ENCODE results near the gene DNAJC9. TPM values are rescaled to one million over a fixed set of nuclear protein-coding genes. Genes with fewer than 3 reads are reported as not detected.

The DNAJC9 gene
- total RNA-seq, 1 experiment from 2014 or later = 45.6 TPM

DNA sequence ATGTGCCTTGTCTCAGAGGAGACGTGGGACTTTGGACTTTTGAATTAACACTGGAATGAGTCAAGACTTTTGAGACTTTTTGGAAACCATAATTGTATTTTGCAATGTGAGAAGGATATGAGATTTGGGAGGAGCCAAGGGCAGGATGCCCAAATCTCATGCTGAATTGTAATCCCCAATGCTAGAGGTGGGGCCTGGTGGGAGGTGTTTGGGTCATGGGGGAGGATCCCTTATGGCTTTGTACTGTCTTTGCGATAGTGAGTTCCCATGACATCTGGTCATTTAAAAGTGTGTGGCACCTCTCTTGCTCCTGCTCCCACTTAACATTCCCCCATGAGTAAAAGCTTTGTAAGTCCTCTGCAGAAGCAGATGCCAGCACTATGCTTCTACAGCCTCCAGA lies 39.2 kb downstream of the DNAJC9 start:
- TF ChIP-seq, protein P1, sequence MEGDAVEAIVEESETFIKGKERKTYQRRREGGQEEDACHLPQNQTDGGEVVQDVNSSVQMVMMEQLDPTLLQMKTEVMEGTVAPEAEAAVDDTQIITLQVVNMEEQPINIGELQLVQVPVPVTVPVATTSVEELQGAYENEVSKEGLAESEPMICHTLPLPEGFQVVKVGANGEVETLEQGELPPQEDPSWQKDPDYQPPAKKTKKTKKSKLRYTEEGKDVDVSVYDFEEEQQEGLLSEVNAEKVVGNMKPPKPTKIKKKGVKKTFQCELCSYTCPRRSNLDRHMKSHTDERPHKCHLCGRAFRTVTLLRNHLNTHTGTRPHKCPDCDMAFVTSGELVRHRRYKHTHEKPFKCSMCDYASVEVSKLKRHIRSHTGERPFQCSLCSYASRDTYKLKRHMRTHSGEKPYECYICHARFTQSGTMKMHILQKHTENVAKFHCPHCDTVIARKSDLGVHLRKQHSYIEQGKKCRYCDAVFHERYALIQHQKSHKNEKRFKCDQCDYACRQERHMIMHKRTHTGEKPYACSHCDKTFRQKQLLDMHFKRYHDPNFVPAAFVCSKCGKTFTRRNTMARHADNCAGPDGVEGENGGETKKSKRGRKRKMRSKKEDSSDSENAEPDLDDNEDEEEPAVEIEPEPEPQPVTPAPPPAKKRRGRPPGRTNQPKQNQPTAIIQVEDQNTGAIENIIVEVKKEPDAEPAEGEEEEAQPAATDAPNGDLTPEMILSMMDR (conservative IDR thresholded peaks at IDR 0.05) = no peak
- Histone ChIP-seq H3K4me2 (no peak overlapping the region), H4K20me1 (ENCODE audit: insufficient read depth) (no peaks in the 10 kb centered on the region), H3F3A (ENCODE audit: insufficient read depth, low read depth) (peaks cover 3% of the 10 kb centered on the region; the same call in 1 of the 2 replicates), H3K9me3 (ENCODE audit: insufficient read depth, low read depth) (no peaks in the 10 kb centered on the region; the same call in 1 of the 2 replicates), H3K36me3 (ENCODE audit: low read depth) (0 out of 2 replicates have a peak, but pooled peaks cover 4% of the 10 kb centered on the region), H3K9me2 (ENCODE audit: insufficient read depth) (no peaks in the 10 kb centered on the region), H2AFZ (no peak overlapping the region), H3K27me3 (ENCODE audit: insufficient read depth, low read depth) (no peaks in the 10 kb centered on the region), H3K4me3 (no peak overlapping the region), H3K27ac (no peak overlapping the region), H3K79me2 (ENCODE audit: low read depth) (no peaks in the 10 kb centered on the region), H3K4me1 (replicated peaks; ENCODE audit: insufficient read depth) (no peaks in the 10 kb centered on the region)
- no TSS peak for BruUV-seq (replicated peaks)
- POLR2A ChIA-PET (ENCODE audit: unreplicated experiment) = no interaction called here
- no peak for DNase-seq
- intact Hi-C loops (cut with micrococcal nuclease; ENCODE audit: unreplicated experiment) = no loop called here
- CTCF ChIA-PET = no interaction called here

- H3K27ac ChIP-seq = no peak overlapping the region
- no peaks in the 10 kb centered on the region for H3K79me2 ChIP-seq (ENCODE audit: low read depth)
- H3K9me2 ChIP-seq (ENCODE audit: insufficient read depth) = no peaks in the 10 kb centered on the region
- no peak for DNase-seq
- no peaks in the 10 kb centered on the region; the same call in 1 of the 2 replicates for H3K9me3 ChIP-seq (ENCODE audit: insufficient read depth, low read depth)
- H3K4me3 ChIP-seq = no peak overlapping the region
- CTCF ChIA-PET = no interaction called here
- H3F3A ChIP-seq (ENCODE audit: insufficient read depth, low read depth) = peaks cover 3% of the 10 kb centered on the region; the same call in 1 of the 2 replicates
- no peaks in the 10 kb centered on the region for H3K4me1 ChIP-seq (replicated peaks; ENCODE audit: insufficient read depth)
- H3K36me3 ChIP-seq (ENCODE audit: low read depth) = 0 out of 2 replicates have a peak, but pooled peaks cover 4% of the 10 kb centered on the region
- intact Hi-C loops (cut with micrococcal nuclease; ENCODE audit: unreplicated experiment) = no loop called here
- TF ChIP-seq EZH2 (IDR thresholded peaks at IDR 0.05; ENCODE audit: low read depth) = no peak
- TF ChIP-seq, protein P1 (conservative IDR thresholded peaks at IDR 0.05) = no peak
- POLR2A ChIA-PET (ENCODE audit: unreplicated experiment) = no interaction called here
- H3K27me3 ChIP-seq (ENCODE audit: insufficient read depth, low read depth) = no peaks in the 10 kb centered on the region
- no peak overlapping the region for H3K4me2 ChIP-seq
- no peaks in the 10 kb centered on the region for H4K20me1 ChIP-seq (ENCODE audit: insufficient read depth)
- BruUV-seq (replicated peaks) = no TSS peak
- H2AFZ ChIP-seq = no peak overlapping the region
These were observed 40.7 kb downstream of the DNAJC9 start for GRCh38 chr10:73206385-73206784.

GRCh38 chr10:73205890-73206289 lies 41.2 kb downstream of the DNAJC9 start:
- CTCF ChIA-PET = no interaction called here

More at GRCh38 chr10:73205890-73206289, 41.2 kb downstream of the DNAJC9 start:
- no peaks in the 10 kb centered on the region for H3K79me2 ChIP-seq (ENCODE audit: low read depth)
- no peaks in the 10 kb centered on the region for H3K4me1 ChIP-seq (replicated peaks; ENCODE audit: insufficient read depth)
- no peaks in the 10 kb centered on the region; the same call in 1 of the 2 replicates for H3K9me3 ChIP-seq (ENCODE audit: insufficient read depth, low read depth)
- 0 out of 2 replicates have a peak, but pooled peaks cover 4% of the 10 kb centered on the region for H3K36me3 ChIP-seq (ENCODE audit: low read depth)
- H3K27me3 ChIP-seq (ENCODE audit: insufficient read depth, low read depth) = no peaks in the 10 kb centered on the region
- H3K4me3 ChIP-seq = no peak overlapping the region
- no peak overlapping the region for H2AFZ ChIP-seq
- DNase-seq = no peak
- POLR2A ChIA-PET (ENCODE audit: unreplicated experiment) = no interaction called here
- no peaks in the 10 kb centered on the region for H3K9me2 ChIP-seq (ENCODE audit: insufficient read depth)
- no peak overlapping the region for H3K27ac ChIP-seq
- no peak overlapping the region for H3K4me2 ChIP-seq
- no peaks in the 10 kb centered on the region for H4K20me1 ChIP-seq (ENCODE audit: insufficient read depth)
- no peak for TF ChIP-seq EZH2 (IDR thresholded peaks at IDR 0.05; ENCODE audit: low read depth)
- TF ChIP-seq, protein P1 (conservative IDR thresholded peaks at IDR 0.05) = no peak
- BruUV-seq (replicated peaks) = no TSS peak
- H3F3A ChIP-seq (ENCODE audit: insufficient read depth, low read depth) = peaks cover 3% of the 10 kb centered on the region; the same call in 1 of the 2 replicates
- intact Hi-C loops (cut with micrococcal nuclease; ENCODE audit: unreplicated experiment) = no loop called here

All from PC-9 (cell line).